Ishikawa (cell line): ENCODE data around the gene BMP7.

Experiments used
- EGR1 ChIP-seq: IDR thresholded peaks from 2 replicates; pipeline ENCODE4 v1.6.1; 2012
- EP300 ChIP-seq: IDR thresholded peaks from 2 replicates; pipeline ENCODE4 v1.6.1; 2012; ENCODE audit warnings: borderline replicate concordance
- MAX ChIP-seq: IDR thresholded peaks from 2 replicates; pipeline ENCODE4 v1.6.1; 2012
- REST ChIP-seq: IDR thresholded peaks from 2 replicates; pipeline ENCODE4 v1.6.1; 2012; ENCODE audit warnings: low read depth, mild to moderate bottlenecking
- TAF1 ChIP-seq: IDR thresholded peaks from 2 replicates; pipeline ENCODE4 v1.6.1; 2012; ENCODE audit warnings: low read depth, mild to moderate bottlenecking

- TF ChIP-seq REST, result no peak
- TF ChIP-seq TAF1, result no peak
- no peak for TF ChIP-seq EP300
- TF ChIP-seq EGR1, result no peak
- TF ChIP-seq MAX, result no peak
These were observed 48.6 kb downstream of the BMP7 start for GRCh38 chr20:57217802-57218201.
